ENCODE results near the gene FGG. TPM values are rescaled to one million over a fixed set of nuclear protein-coding genes. Genes with fewer than 3 reads are reported as not detected.

FGG gene
- total and polyA plus RNA-seq, 2 of the 13 experiments (the other 11 are each of a cell fraction or from before 2014, with no cell fraction given): 1,037 to 2,423 TPM

DNA sequence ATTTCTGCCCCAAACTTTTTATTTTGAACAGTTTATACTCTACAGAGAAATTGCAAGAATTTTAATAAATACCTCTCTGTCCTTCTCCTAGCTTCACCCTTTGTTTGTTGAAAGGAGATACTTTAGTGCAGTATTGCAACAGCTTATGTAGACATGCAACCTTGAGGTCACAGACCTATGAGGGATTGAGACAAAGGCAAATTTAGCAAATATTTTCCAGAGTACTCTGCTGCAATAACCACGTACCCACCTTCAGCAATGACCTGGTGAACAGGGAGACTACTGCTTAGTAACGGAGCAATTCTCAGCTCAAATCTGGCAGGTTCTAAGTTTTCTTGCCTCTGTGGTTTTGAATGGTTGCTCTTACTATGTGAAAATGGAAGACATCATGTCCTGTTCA is 35.1 kb downstream of the FGG start (continued):
- TF ChIP-seq ARHGAP35 (CRISPR knock-in tag; IDR thresholded peaks at IDR 0.05; ENCODE audit: borderline replicate concordance): no peak
- peak; percentile 66; the same call in 1 of the 2 replicates for TF ChIP-seq HOMEZ (CRISPR knock-in tag; IDR thresholded peaks at IDR 0.05; ENCODE audit: low read depth)
- TF ChIP-seq, protein P1, sequence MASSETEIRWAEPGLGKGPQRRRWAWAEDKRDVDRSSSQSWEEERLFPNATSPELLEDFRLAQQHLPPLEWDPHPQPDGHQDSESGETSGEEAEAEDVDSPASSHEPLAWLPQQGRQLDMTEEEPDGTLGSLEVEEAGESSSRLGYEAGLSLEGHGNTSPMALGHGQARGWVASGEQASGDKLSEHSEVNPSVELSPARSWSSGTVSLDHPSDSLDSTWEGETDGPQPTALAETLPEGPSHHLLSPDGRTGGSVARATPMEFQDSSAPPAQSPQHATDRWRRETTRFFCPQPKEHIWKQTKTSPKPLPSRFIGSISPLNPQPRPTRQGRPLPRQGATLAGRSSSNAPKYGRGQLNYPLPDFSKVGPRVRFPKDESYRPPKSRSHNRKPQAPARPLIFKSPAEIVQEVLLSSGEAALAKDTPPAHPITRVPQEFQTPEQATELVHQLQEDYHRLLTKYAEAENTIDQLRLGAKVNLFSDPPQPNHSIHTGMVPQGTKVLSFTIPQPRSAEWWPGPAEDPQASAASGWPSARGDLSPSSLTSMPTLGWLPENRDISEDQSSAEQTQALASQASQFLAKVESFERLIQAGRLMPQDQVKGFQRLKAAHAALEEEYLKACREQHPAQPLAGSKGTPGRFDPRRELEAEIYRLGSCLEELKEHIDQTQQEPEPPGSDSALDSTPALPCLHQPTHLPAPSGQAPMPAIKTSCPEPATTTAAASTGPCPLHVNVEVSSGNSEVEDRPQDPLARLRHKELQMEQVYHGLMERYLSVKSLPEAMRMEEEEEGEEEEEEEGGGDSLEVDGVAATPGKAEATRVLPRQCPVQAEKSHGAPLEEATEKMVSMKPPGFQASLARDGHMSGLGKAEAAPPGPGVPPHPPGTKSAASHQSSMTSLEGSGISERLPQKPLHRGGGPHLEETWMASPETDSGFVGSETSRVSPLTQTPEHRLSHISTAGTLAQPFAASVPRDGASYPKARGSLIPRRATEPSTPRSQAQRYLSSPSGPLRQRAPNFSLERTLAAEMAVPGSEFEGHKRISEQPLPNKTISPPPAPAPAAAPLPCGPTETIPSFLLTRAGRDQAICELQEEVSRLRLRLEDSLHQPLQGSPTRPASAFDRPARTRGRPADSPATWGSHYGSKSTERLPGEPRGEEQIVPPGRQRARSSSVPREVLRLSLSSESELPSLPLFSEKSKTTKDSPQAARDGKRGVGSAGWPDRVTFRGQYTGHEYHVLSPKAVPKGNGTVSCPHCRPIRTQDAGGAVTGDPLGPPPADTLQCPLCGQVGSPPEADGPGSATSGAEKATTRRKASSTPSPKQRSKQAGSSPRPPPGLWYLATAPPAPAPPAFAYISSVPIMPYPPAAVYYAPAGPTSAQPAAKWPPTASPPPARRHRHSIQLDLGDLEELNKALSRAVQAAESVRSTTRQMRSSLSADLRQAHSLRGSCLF (CRISPR knock-in tag; IDR thresholded peaks at IDR 0.05; ENCODE audit: borderline replicate concordance): no peak
- peak; percentile 86 for TF ChIP-seq RCOR2 (CRISPR knock-in tag; IDR thresholded peaks at IDR 0.05)
- TF ChIP-seq SP5 (CRISPR knock-in tag; IDR thresholded peaks at IDR 0.05; ENCODE audit: borderline replicate concordance, low read depth): peak; percentile 44; the same call in 1 of the 2 replicates
- TF ChIP-seq POLR2A (IDR thresholded peaks at IDR 0.05; ENCODE audit: insufficient read depth in 1 of 2, low read depth in 2 of 2, low read length in 2 of 2): no peak
- TF ChIP-seq, protein P2, sequence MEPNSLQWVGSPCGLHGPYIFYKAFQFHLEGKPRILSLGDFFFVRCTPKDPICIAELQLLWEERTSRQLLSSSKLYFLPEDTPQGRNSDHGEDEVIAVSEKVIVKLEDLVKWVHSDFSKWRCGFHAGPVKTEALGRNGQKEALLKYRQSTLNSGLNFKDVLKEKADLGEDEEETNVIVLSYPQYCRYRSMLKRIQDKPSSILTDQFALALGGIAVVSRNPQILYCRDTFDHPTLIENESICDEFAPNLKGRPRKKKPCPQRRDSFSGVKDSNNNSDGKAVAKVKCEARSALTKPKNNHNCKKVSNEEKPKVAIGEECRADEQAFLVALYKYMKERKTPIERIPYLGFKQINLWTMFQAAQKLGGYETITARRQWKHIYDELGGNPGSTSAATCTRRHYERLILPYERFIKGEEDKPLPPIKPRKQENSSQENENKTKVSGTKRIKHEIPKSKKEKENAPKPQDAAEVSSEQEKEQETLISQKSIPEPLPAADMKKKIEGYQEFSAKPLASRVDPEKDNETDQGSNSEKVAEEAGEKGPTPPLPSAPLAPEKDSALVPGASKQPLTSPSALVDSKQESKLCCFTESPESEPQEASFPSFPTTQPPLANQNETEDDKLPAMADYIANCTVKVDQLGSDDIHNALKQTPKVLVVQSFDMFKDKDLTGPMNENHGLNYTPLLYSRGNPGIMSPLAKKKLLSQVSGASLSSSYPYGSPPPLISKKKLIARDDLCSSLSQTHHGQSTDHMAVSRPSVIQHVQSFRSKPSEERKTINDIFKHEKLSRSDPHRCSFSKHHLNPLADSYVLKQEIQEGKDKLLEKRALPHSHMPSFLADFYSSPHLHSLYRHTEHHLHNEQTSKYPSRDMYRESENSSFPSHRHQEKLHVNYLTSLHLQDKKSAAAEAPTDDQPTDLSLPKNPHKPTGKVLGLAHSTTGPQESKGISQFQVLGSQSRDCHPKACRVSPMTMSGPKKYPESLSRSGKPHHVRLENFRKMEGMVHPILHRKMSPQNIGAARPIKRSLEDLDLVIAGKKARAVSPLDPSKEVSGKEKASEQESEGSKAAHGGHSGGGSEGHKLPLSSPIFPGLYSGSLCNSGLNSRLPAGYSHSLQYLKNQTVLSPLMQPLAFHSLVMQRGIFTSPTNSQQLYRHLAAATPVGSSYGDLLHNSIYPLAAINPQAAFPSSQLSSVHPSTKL (CRISPR knock-in tag; IDR thresholded peaks at IDR 0.05): peak; percentile 99
- no peak for TF ChIP-seq ATM (IDR thresholded peaks at IDR 0.05; ENCODE audit: borderline replicate concordance)
- TF ChIP-seq, protein P3, sequence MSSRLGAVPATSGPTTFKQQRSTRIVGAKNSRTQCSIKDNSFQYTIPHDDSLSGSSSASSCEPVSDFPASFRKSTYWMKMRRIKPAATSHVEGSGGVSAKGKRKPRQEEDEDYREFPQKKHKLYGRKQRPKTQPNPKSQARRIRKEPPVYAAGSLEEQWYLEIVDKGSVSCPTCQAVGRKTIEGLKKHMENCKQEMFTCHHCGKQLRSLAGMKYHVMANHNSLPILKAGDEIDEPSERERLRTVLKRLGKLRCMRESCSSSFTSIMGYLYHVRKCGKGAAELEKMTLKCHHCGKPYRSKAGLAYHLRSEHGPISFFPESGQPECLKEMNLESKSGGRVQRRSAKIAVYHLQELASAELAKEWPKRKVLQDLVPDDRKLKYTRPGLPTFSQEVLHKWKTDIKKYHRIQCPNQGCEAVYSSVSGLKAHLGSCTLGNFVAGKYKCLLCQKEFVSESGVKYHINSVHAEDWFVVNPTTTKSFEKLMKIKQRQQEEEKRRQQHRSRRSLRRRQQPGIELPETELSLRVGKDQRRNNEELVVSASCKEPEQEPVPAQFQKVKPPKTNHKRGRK (CRISPR knock-in tag; IDR thresholded peaks at IDR 0.05): no peak
- TF ChIP-seq, protein P4, sequence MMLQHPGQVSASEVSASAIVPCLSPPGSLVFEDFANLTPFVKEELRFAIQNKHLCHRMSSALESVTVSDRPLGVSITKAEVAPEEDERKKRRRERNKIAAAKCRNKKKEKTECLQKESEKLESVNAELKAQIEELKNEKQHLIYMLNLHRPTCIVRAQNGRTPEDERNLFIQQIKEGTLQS (CRISPR knock-in tag; IDR thresholded peaks at IDR 0.05): peak; percentile 49; the same call in 1 of the 2 replicates
- TF ChIP-seq MLLT10 (CRISPR knock-in tag; IDR thresholded peaks at IDR 0.05): no peak
- no peak for TF ChIP-seq NBN (conservative IDR thresholded peaks at IDR 0.05)
- peak; percentile 67 for TF ChIP-seq LCORL (IDR thresholded peaks at IDR 0.05)
- TF ChIP-seq LCORL (CRISPR knock-in tag; IDR thresholded peaks at IDR 0.05): peak; percentile 72; the same call in 1 of the 2 replicates
- TF ChIP-seq SOX6 (IDR thresholded peaks at IDR 0.05): no peak
- TF ChIP-seq SOX6 (CRISPR knock-in tag; IDR thresholded peaks at IDR 0.05): peak; percentile 96
- TF ChIP-seq ZNF770 (CRISPR knock-in tag; IDR thresholded peaks at IDR 0.05): 0 out of 2 replicates have a peak, but pooled peaks have one; percentile 21

Data from HepG2 (cell line).